Epithelial cell of esophagus (primary cell): ENCODE measurements around the gene TRIM14.
"Not testable (repeated sequence)": the region's sequence is repeated elsewhere in the genome, so short reads cannot be mapped to it uniquely, and the experiment has no call there.

Experiments used
- DNase-seq: peaks from one replicate; pipeline ENCODE4 v3.0.0; 2010; ENCODE audit warnings: low read depth
- H3K4me3 ChIP-seq: 2 replicates; pipeline ENCODE4 v1.5.1; 2011; ENCODE audit warnings: mild to moderate bottlenecking, low read length, control low read depth
- CTCF ChIP-seq: IDR thresholded peaks from 2 replicates; pipeline ENCODE4 v1.5.1; 2011; ENCODE audit warnings: low read depth, mild to moderate bottlenecking, low read length, control low read depth, inconsistent platforms; ENCODE audit not compliant: insufficient read depth; ENCODE audit errors: missing control alignments

The TRIM14 gene

GRCh38 chr9:98132806-98133631, 14.0 kb upstream of the TRIM14 start:
- no peak for TF ChIP-seq CTCF

GRCh38 chr9:98132158-98132557, 13.1 kb upstream of the TRIM14 start:
- H3K4me3 ChIP-seq, result no peak overlapping the region
- DNase-seq, result no peak

More at GRCh38 chr9:98132806-98133631, 14.0 kb upstream of the TRIM14 start:
- no peak for DNase-seq
- no peak overlapping the region for H3K4me3 ChIP-seq

GRCh38 chr9:98130576-98131228, 11.7 kb upstream of the TRIM14 start:
- no peak for TF ChIP-seq CTCF
- no peak overlapping the region for H3K4me3 ChIP-seq
- no peak for DNase-seq

More at GRCh38 chr9:98132158-98132557, 13.1 kb upstream of the TRIM14 start:
- TF ChIP-seq CTCF, result no peak

GRCh38 chr9:98130060-98130459, 11.0 kb upstream of the TRIM14 start:
- DNase-seq, H3K4me3 ChIP-seq: not testable (repeated sequence)

GRCh38 chr9:98129451-98129881, 10.4 kb upstream of the TRIM14 start:
- no peak for DNase-seq
- H3K4me3 ChIP-seq, result no peak overlapping the region

GRCh38 chr9:98128316-98128715, 9.3 kb upstream of the TRIM14 start:
- H3K4me3 ChIP-seq, result no peak overlapping the region
- no peak for TF ChIP-seq CTCF
- DNase-seq, result no peak

More at GRCh38 chr9:98129451-98129881, 10.4 kb upstream of the TRIM14 start:
- TF ChIP-seq CTCF, result no peak

- no peak overlapping the region for H3K4me3 ChIP-seq
- TF ChIP-seq CTCF, result no peak
- no peak for DNase-seq
Measured at GRCh38 chr9:98127226-98127625, 8.2 kb upstream of the TRIM14 start.
